Chondrocyte (in vitro differentiated cells): ENCODE measurements around the gene PNPLA2. TPM values are rescaled to one million over a fixed set of nuclear protein-coding genes. Genes with fewer than 3 reads are reported as not detected.

Experiments used
- DNase-seq: peaks from one replicate; pipeline ENCODE4 v3.0.0; 2021; ENCODE audit warnings: mixed read lengths, low spot score
- H3K27ac Mint-ChIP-seq: one replicate; pipeline ENCODE4 v1.8.0; 2021; ENCODE audit warnings: mild to moderate bottlenecking, moderate library complexity, mixed read lengths; ENCODE audit not compliant: unreplicated experiment
- H3K27me3 Mint-ChIP-seq: 2 replicates; pipeline ENCODE4 v1.8.0; 2021; ENCODE audit warnings: low read depth, mixed read lengths
- H3K36me3 Mint-ChIP-seq: 2 replicates; pipeline ENCODE4 v1.8.0; 2021; ENCODE audit warnings: low read depth, mixed read lengths
- H3K4me1 Mint-ChIP-seq: 2 replicates; pipeline ENCODE4 v1.8.0; 2021; ENCODE audit warnings: low read depth, mild to moderate bottlenecking, mixed read lengths
- H3K4me3 Mint-ChIP-seq: one replicate; pipeline ENCODE4 v1.8.0; 2021; ENCODE audit warnings: mild to moderate bottlenecking, moderate library complexity, mixed read lengths; ENCODE audit not compliant: unreplicated experiment
- H3K9me3 Mint-ChIP-seq: 2 replicates; pipeline ENCODE4 v1.8.0; 2021; ENCODE audit warnings: low read depth, mixed read lengths
- total RNA-seq: library from RNA; stranded (reverse); gene quantifications from 3 replicates; pipeline ENCODE4 v1.2.1, GENCODE V29; 2021
- TF ChIP-seq, protein P1 (sequence below): fragments of 200-600 bp; sonication (generic); IDR thresholded peaks from 2 replicates; pipeline ENCODE4 v1.5.0; 2021; ENCODE audit warnings: antibody characterized with exemption, mild to moderate bottlenecking, moderate library complexity

Gene PNPLA2
- total RNA-seq, 1 donor from 2014 or later, result 56.0 TPM

DNA sequence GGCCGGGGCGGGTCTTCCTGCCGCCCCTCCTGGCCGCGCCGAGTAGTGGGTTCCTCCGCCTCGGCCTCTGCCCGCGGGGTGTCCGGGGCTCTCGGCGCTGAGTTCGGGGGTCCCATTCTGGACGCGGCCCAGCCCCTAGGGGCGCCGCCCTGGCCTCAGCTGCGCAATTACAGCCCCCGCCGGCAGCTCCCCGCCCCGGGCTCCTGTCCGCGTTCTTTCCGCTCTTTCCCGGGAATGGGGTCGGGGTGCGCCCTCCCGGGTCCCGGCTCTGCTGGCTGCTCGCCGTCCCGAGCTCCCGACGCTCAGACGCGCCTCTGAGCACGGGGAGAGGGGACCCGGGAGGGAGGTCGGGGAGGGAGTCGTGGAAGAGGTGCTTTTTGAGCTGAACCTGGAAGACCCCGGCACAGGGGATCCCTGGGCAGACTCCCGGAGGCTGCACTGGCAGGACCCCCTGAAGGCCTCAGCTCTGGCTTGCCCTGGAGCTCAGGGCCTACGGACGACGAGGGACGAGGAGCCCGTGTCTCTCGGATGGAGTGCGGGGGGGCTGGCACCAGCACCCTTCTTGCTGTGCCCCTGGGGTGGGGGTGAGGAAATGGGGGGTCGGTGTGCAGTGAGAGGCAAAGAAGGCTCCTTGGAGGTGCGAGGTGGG is 24.5 kb downstream of the PNPLA2 start:
- H3K27me3 Mint-ChIP-seq, result no peaks in the 10 kb centered on the region
- DNase-seq, result no peak
- H3K9me3 Mint-ChIP-seq, result no peaks in the 10 kb centered on the region
- H3K4me3 Mint-ChIP-seq, result peak overlapping the region; percentile 85
- H3K4me1 Mint-ChIP-seq, result peaks cover 61% of the 10 kb centered on the region
- peaks cover 4% of the 10 kb centered on the region for H3K36me3 Mint-ChIP-seq
- TF ChIP-seq, protein P1, sequence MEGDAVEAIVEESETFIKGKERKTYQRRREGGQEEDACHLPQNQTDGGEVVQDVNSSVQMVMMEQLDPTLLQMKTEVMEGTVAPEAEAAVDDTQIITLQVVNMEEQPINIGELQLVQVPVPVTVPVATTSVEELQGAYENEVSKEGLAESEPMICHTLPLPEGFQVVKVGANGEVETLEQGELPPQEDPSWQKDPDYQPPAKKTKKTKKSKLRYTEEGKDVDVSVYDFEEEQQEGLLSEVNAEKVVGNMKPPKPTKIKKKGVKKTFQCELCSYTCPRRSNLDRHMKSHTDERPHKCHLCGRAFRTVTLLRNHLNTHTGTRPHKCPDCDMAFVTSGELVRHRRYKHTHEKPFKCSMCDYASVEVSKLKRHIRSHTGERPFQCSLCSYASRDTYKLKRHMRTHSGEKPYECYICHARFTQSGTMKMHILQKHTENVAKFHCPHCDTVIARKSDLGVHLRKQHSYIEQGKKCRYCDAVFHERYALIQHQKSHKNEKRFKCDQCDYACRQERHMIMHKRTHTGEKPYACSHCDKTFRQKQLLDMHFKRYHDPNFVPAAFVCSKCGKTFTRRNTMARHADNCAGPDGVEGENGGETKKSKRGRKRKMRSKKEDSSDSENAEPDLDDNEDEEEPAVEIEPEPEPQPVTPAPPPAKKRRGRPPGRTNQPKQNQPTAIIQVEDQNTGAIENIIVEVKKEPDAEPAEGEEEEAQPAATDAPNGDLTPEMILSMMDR, result peak; percentile 53
- peak overlapping the region; percentile 94 for H3K27ac Mint-ChIP-seq

GRCh38 chr11:843818-844692 is 25.3 kb downstream of the PNPLA2 start:
- no peak for DNase-seq
- TF ChIP-seq, protein P1, result no peak
- Mint-ChIP-seq H3K9me3 (no peaks in the 10 kb centered on the region), H3K4me3 (peak overlapping the region; percentile 85), H3K27ac (peak overlapping the region; percentile 94), H3K27me3 (no peaks in the 10 kb centered on the region), H3K36me3 (peaks cover 4% of the 10 kb centered on the region), H3K4me1 (peaks cover 56% of the 10 kb centered on the region)

GRCh38 chr11:844693-845644 is 26.3 kb downstream of the PNPLA2 start:
- H3K9me3 Mint-ChIP-seq, result no peaks in the 10 kb centered on the region
- DNase-seq, result no peak
- H3K4me1 Mint-ChIP-seq, result peaks cover 52% of the 10 kb centered on the region
- H3K4me3 Mint-ChIP-seq, result peak overlapping the region; percentile 60
- TF ChIP-seq, protein P1, result peak; percentile 57
- no peaks in the 10 kb centered on the region for H3K27me3 Mint-ChIP-seq
- peak overlapping the region; percentile 85 for H3K27ac Mint-ChIP-seq
- H3K36me3 Mint-ChIP-seq, result peaks cover 3% of the 10 kb centered on the region

GRCh38 chr11:845872-846495 is 27.3 kb downstream of the PNPLA2 start:
- Mint-ChIP-seq H3K27me3 (no peaks in the 10 kb centered on the region), H3K36me3 (no peaks in the 10 kb centered on the region), H3K4me1 (peaks cover 42% of the 10 kb centered on the region), H3K27ac (peak overlapping the region; percentile 65), H3K4me3 (peak overlapping the region; percentile 60), H3K9me3 (no peaks in the 10 kb centered on the region)
- DNase-seq, result no peak
- TF ChIP-seq, protein P1, result no peak
